RWPE2 (cell line): Measurements from ENCODE around the gene PTRHD1.

Source experiments
- ATAC-seq: fragments of 200-7000 bp; cut with Tn5 transposase; 3 replicates; pipeline ENCODE4 v1.9.1; 2021; ENCODE audit warnings: low read depth
- DNase-seq: peaks from one replicate; pipeline ENCODE4 v3.0.0-alpha.2; 2020; ENCODE audit warnings: low spot score
- H3K27ac ChIP-seq: fragments of 450-650 bp; 2 replicates; pipeline ENCODE4 v1.5.1; 2017; ENCODE audit warnings: mild to moderate bottlenecking; ENCODE audit not compliant: poor library complexity, severe bottlenecking
- H3K27me3 ChIP-seq: fragments of 250-450 bp; sonication (Bioruptor Pico); 2 replicates; pipeline ENCODE4 v1.5.1; 2021; ENCODE audit warnings: mild to moderate bottlenecking, moderate library complexity; ENCODE audit not compliant: insufficient read depth, poor library complexity, severe bottlenecking
- H3K36me3 ChIP-seq: fragments of 250-450 bp; sonication (Bioruptor Pico); 2 replicates; pipeline ENCODE4 v1.5.1; 2020; ENCODE audit warnings: low read depth, mild to moderate bottlenecking, moderate library complexity
- H3K4me1 ChIP-seq: fragments of 250-450 bp; sonication (Bioruptor Pico); 2 replicates; pipeline ENCODE4 v1.5.1; 2021; ENCODE audit warnings: mild to moderate bottlenecking, moderate library complexity; ENCODE audit not compliant: insufficient read depth, poor library complexity, severe bottlenecking
- H3K4me3 ChIP-seq: fragments of 250-450 bp; sonication (Bioruptor Pico); 2 replicates; pipeline ENCODE4 v1.5.1; 2021; ENCODE audit warnings: mild to moderate bottlenecking, moderate library complexity; ENCODE audit not compliant: severe bottlenecking
- H3K9me3 ChIP-seq: fragments of 250-450 bp; sonication (Bioruptor Pico); 2 replicates; pipeline ENCODE4 v1.5.1; 2021; ENCODE audit warnings: mild to moderate bottlenecking, moderate library complexity; ENCODE audit not compliant: severe bottlenecking
- CTCF ChIP-seq: fragments of 450-650 bp; IDR thresholded peaks from one replicate; pipeline ENCODE4 v1.5.1; 2017; ENCODE audit warnings: mild to moderate bottlenecking, moderate library complexity; ENCODE audit not compliant: poor library complexity, severe bottlenecking

The PTRHD1 gene

GRCh38 chr2:24793761-24794435 is 707 bp upstream of the PTRHD1 start:
- Histone ChIP-seq H3K4me1 (peaks cover 13% of the 10 kb centered on the region), H3K4me3 (peak overlapping the region; percentile 73), H3K9me3 (no peaks in the 10 kb centered on the region), H3K27me3 (no peaks in the 10 kb centered on the region), H3K27ac (peak overlapping the region; percentile 71), H3K36me3 (peaks cover 47% of the 10 kb centered on the region)
- ATAC-seq (peak; percentile 6; the same call in 2 of the 3 replicates), DNase-seq (no peak)
- TF ChIP-seq CTCF = no peak

DNA sequence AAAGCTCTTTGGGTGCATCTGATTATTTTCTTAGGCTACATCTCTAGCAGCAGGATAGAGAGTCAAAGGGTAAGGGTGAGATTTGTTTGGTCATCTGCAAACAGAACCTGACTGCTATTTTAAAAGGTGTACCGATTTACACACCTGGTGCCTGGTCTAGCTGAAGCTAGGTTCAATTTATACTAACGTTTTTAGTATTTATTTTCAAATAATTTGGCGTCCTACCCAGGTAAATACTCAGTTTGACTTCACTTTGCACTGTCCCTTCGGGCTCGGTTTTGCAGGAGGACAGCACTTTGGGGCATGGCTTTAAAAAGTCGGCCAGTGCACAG is 683 bp downstream of the PTRHD1 start:
- H3K9me3 ChIP-seq = no peaks in the 10 kb centered on the region
- ATAC-seq (no peak), DNase-seq (no peak)
- H3K4me1 ChIP-seq = peaks cover 13% of the 10 kb centered on the region
- peak overlapping the region; percentile 73 for H3K4me3 ChIP-seq
- H3K27me3 ChIP-seq = no peaks in the 10 kb centered on the region
- TF ChIP-seq CTCF = no peak
- peaks cover 36% of the 10 kb centered on the region for H3K36me3 ChIP-seq
- peak overlapping the region; percentile 71 for H3K27ac ChIP-seq

DNA sequence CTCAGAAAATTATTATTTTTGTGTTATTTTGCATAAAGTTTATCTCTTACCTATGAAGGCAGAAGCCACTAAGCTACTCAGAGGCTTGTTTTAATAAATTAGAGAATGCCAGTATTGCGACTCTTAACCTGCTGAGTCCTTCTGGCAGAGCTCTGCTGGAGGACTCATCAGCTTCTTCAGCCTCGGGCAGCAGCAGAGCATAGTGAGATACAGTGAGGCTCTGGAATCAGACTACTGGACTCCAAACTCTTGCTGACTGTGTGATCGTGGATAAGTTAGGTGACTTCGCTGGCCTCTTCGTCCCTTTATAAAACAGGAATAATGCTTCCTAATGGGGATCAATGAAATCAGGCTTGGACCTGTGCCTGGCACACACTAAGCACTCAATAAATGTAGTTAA is 1.7 kb downstream of the PTRHD1 start:
- no peaks in the 10 kb centered on the region for H3K9me3 ChIP-seq
- peaks cover 26% of the 10 kb centered on the region for H3K36me3 ChIP-seq
- TF ChIP-seq CTCF = no peak
- peaks cover 13% of the 10 kb centered on the region for H3K4me1 ChIP-seq
- H3K27me3 ChIP-seq = no peaks in the 10 kb centered on the region
- H3K4me3 ChIP-seq = no peak overlapping the region
- H3K27ac ChIP-seq = no peak overlapping the region
- DNase-seq (no peak), ATAC-seq (no peak)

- TF ChIP-seq CTCF = no peak
- H3K4me1 ChIP-seq = peaks cover 5% of the 10 kb centered on the region
- no peaks in the 10 kb centered on the region for H3K9me3 ChIP-seq
- no peaks in the 10 kb centered on the region for H3K27me3 ChIP-seq
- ATAC-seq (no peak), DNase-seq (no peak)
- H3K27ac ChIP-seq = no peak overlapping the region
- H3K36me3 ChIP-seq = no peaks in the 10 kb centered on the region
- no peak overlapping the region for H3K4me3 ChIP-seq
Measured at GRCh38 chr2:24788816-24789215, 4.4 kb downstream of the PTRHD1 start.

- TF ChIP-seq CTCF = no peak
- H3K27me3 ChIP-seq = no peaks in the 10 kb centered on the region
- no peak overlapping the region for H3K27ac ChIP-seq
- no peaks in the 10 kb centered on the region for H3K36me3 ChIP-seq
- no peaks in the 10 kb centered on the region for H3K9me3 ChIP-seq
- DNase-seq (no peak), ATAC-seq (no peak)
- H3K4me1 ChIP-seq = peaks cover 5% of the 10 kb centered on the region
- H3K4me3 ChIP-seq = no peak overlapping the region
Measured at GRCh38 chr2:24787532-24787931, 5.7 kb downstream of the PTRHD1 start.
